SU-DHL-6 (cell line): Measurements from ENCODE around the gene IFNA13.

Experiments used
- CTCF ChIP-seq: fragments of 200-600 bp; sonication (generic); IDR thresholded peaks from one replicate; pipeline ENCODE4 v1.5.1; 2017; ENCODE audit warnings: antibody characterized with exemption, mild to moderate bottlenecking, low read length, moderate library complexity; ENCODE audit not compliant: insufficient read depth, poor library complexity, severe bottlenecking
- EZH2phosphoT487 ChIP-seq: fragments of 200-600 bp; sonication (generic), shearing (Covaris generic); conservative IDR thresholded peaks from 2 replicates; pipeline ENCODE4 v1.6.1; 2018; ENCODE audit warnings: mild to moderate bottlenecking, antibody characterized with exemption, low read length, moderate library complexity, mixed read lengths

- TF ChIP-seq EZH2phosphoT487, result no peak
- no peak for TF ChIP-seq CTCF
These were observed 46.5 kb upstream of the IFNA13 start for GRCh38 chr9:21414220-21414940.
